GM12875 (cell line): ENCODE results near the gene KLRG1.

ENCODE experiments used
- H3K4me3 ChIP-seq: one replicate; pipeline ENCODE4 v1.5.1; 2011; ENCODE audit warnings: low read depth, low read length, control low read depth
- CTCF ChIP-seq: IDR thresholded peaks from 2 replicates; pipeline ENCODE4 v1.5.1; 2011; ENCODE audit warnings: low read depth, mild to moderate bottlenecking, control low read depth, inconsistent platforms, low read length, moderate library complexity, borderline replicate concordance; ENCODE audit not compliant: insufficient read depth

Gene KLRG1

GRCh38 chr12:8956772-8957171, 32.6 kb upstream of the KLRG1 start:
- no peak overlapping the region for H3K4me3 ChIP-seq
- TF ChIP-seq CTCF, result no peak

GRCh38 chr12:8957561-8957960, 31.8 kb upstream of the KLRG1 start:
- no peak overlapping the region for H3K4me3 ChIP-seq
- no peak for TF ChIP-seq CTCF

- no peak for TF ChIP-seq CTCF
- no peak overlapping the region for H3K4me3 ChIP-seq
These were observed 31.3 kb upstream of the KLRG1 start for GRCh38 chr12:8958066-8958465.

- H3K4me3 ChIP-seq, result no peak overlapping the region
- no peak for TF ChIP-seq CTCF
These were observed 29.2 kb upstream of the KLRG1 start for GRCh38 chr12:8960176-8960575.

GRCh38 chr12:8968761-8969160, 20.6 kb upstream of the KLRG1 start:
- no peak overlapping the region for H3K4me3 ChIP-seq
- TF ChIP-seq CTCF, result no peak

GRCh38 chr12:8969861-8970411, 19.4 kb upstream of the KLRG1 start:
- no peak for TF ChIP-seq CTCF
- no peak overlapping the region for H3K4me3 ChIP-seq

- no peak overlapping the region for H3K4me3 ChIP-seq
- no peak for TF ChIP-seq CTCF
These were observed 18.9 kb upstream of the KLRG1 start for GRCh38 chr12:8970432-8970831.
